ENCODE data around the gene PPP2R5C.

The PPP2R5C gene

GRCh38 chr14:101932673-101933072, 171.2 kb downstream of the PPP2R5C start:
- H3K9me3 ChIP-seq (ENCODE audit: control insufficient read depth, insufficient read depth, low read length), result no peaks in the 10 kb centered on the region
- H3K36me3 ChIP-seq (ENCODE audit: control insufficient read depth, low read length), result no peaks in the 10 kb centered on the region
- no peaks in the 10 kb centered on the region for H3K9me2 ChIP-seq (replicated peaks; ENCODE audit: control insufficient read depth, low read length)
- no peak overlapping the region for H3K27ac ChIP-seq (ENCODE audit: low read depth, low read length)
- H4K20me1 ChIP-seq (ENCODE audit: control insufficient read depth, insufficient read depth, low read depth, low read length), result no peaks in the 10 kb centered on the region
- H3F3A ChIP-seq (ENCODE audit: control insufficient read depth, insufficient read depth), result no peaks in the 10 kb centered on the region
- no peak overlapping the region for H3K4me3 ChIP-seq (ENCODE audit: low read length)
- no peaks in the 10 kb centered on the region for H3K79me2 ChIP-seq (ENCODE audit: control insufficient read depth, low read length)
- H3K27me3 ChIP-seq (ENCODE audit: control insufficient read depth, low read length), result no peaks in the 10 kb centered on the region
- no peak overlapping the region for H3K4me2 ChIP-seq (ENCODE audit: low read length)
- TF ChIP-seq CTCF (IDR thresholded peaks at IDR 0.05; ENCODE audit: low read depth, low read length, poor library complexity, severe bottlenecking) (no peak), EZH2phosphoT487 (IDR thresholded peaks at IDR 0.05; ENCODE audit: borderline replicate concordance, low read length) (no peak)
- H3K4me1 ChIP-seq (ENCODE audit: control insufficient read depth, low read length), result no peaks in the 10 kb centered on the region

GRCh38 chr14:101933209-101933608, 171.7 kb downstream of the PPP2R5C start:
- TF ChIP-seq CTCF (IDR thresholded peaks at IDR 0.05; ENCODE audit: low read depth, low read length, poor library complexity, severe bottlenecking) (no peak), EZH2phosphoT487 (IDR thresholded peaks at IDR 0.05; ENCODE audit: borderline replicate concordance, low read length) (no peak)

GRCh38 chr14:101934601-101935150, 173.2 kb downstream of the PPP2R5C start:
- H3K27me3 ChIP-seq (ENCODE audit: control insufficient read depth, low read length), result no peaks in the 10 kb centered on the region
- no peaks in the 10 kb centered on the region for H3K4me1 ChIP-seq (ENCODE audit: control insufficient read depth, low read length)
- no peaks in the 10 kb centered on the region for H3K36me3 ChIP-seq (ENCODE audit: control insufficient read depth, low read length)
- H3K4me2 ChIP-seq (ENCODE audit: low read length), result no peak overlapping the region
- no peaks in the 10 kb centered on the region for H3K79me2 ChIP-seq (ENCODE audit: control insufficient read depth, low read length)
- no peaks in the 10 kb centered on the region for H3K9me3 ChIP-seq (ENCODE audit: control insufficient read depth, insufficient read depth, low read length)
- no peaks in the 10 kb centered on the region for H4K20me1 ChIP-seq (ENCODE audit: control insufficient read depth, insufficient read depth, low read depth, low read length)
- no peaks in the 10 kb centered on the region for H3K9me2 ChIP-seq (replicated peaks; ENCODE audit: control insufficient read depth, low read length)
- no peak overlapping the region for H3K4me3 ChIP-seq (ENCODE audit: low read length)
- H3F3A ChIP-seq (ENCODE audit: control insufficient read depth, insufficient read depth), result no peaks in the 10 kb centered on the region
- H3K27ac ChIP-seq (ENCODE audit: low read depth, low read length), result no peak overlapping the region
- TF ChIP-seq CTCF (IDR thresholded peaks at IDR 0.05; ENCODE audit: low read depth, low read length, poor library complexity, severe bottlenecking), result no peak
- TF ChIP-seq EZH2phosphoT487 (IDR thresholded peaks at IDR 0.05; ENCODE audit: borderline replicate concordance, low read length), result no peak

More at GRCh38 chr14:101933209-101933608, 171.7 kb downstream of the PPP2R5C start:
- no peaks in the 10 kb centered on the region for H4K20me1 ChIP-seq (ENCODE audit: control insufficient read depth, insufficient read depth, low read depth, low read length)
- no peaks in the 10 kb centered on the region for H3F3A ChIP-seq (ENCODE audit: control insufficient read depth, insufficient read depth)
- H3K36me3 ChIP-seq (ENCODE audit: control insufficient read depth, low read length), result no peaks in the 10 kb centered on the region
- no peak overlapping the region for H3K4me3 ChIP-seq (ENCODE audit: low read length)
- no peak overlapping the region for H3K4me2 ChIP-seq (ENCODE audit: low read length)
- no peaks in the 10 kb centered on the region for H3K4me1 ChIP-seq (ENCODE audit: control insufficient read depth, low read length)
- H3K9me3 ChIP-seq (ENCODE audit: control insufficient read depth, insufficient read depth, low read length), result no peaks in the 10 kb centered on the region
- no peak overlapping the region for H3K27ac ChIP-seq (ENCODE audit: low read depth, low read length)
- H3K79me2 ChIP-seq (ENCODE audit: control insufficient read depth, low read length), result no peaks in the 10 kb centered on the region
- no peaks in the 10 kb centered on the region for H3K9me2 ChIP-seq (replicated peaks; ENCODE audit: control insufficient read depth, low read length)
- H3K27me3 ChIP-seq (ENCODE audit: control insufficient read depth, low read length), result no peaks in the 10 kb centered on the region

Data from DOHH2 (cell line).